Thymus (tissue), 11 donors: ENCODE results near the gene NSUN4. TPM values are rescaled to one million over a fixed set of nuclear protein-coding genes. Genes with fewer than 3 reads are reported as not detected.

Experiments used
- DNase-seq, 9 donors: peaks; one replicate each; pipeline ENCODE4 v3.0.0-alpha.2; 2013; ENCODE audit warnings: low spot score in 9 of 9, low read depth in 6 of 9, missing footprints in 1 of 9
- H3K27ac ChIP-seq, 2 donors: one replicate each; pipeline ENCODE4 v1.5.1; 2013; ENCODE audit warnings: control low read depth in 1 of 2, low read depth in 1 of 2, low read length in 1 of 2, mild to moderate bottlenecking in 1 of 2, moderate library complexity in 1 of 2
- H3K27me3 ChIP-seq, 2 donors: one replicate each; pipeline ENCODE4 v1.5.1; 2013; ENCODE audit warnings: low read length in 1 of 2; ENCODE audit not compliant: control insufficient read depth in 2 of 2, insufficient read depth in 1 of 2
- H3K36me3 ChIP-seq, 2 donors: one replicate each; pipeline ENCODE4 v1.5.1; 2013; ENCODE audit warnings: low read length in 1 of 2, mild to moderate bottlenecking in 1 of 2, moderate library complexity in 1 of 2; ENCODE audit not compliant: control insufficient read depth in 2 of 2, insufficient read depth in 2 of 2
- H3K4me1 ChIP-seq, 2 donors: one replicate each; pipeline ENCODE4 v1.5.1; 2013; ENCODE audit warnings: low read length in 2 of 2; ENCODE audit not compliant: control insufficient read depth in 2 of 2, insufficient read depth in 2 of 2
- H3K4me3 ChIP-seq, 2 donors: one replicate each; pipeline ENCODE4 v1.5.1; 2013; ENCODE audit warnings: low read length in 2 of 2, control low read depth in 1 of 2, mild to moderate bottlenecking in 1 of 2
- H3K9me3 ChIP-seq, 2 donors: one replicate each; pipeline ENCODE4 v1.5.1; 2013; ENCODE audit warnings: low read length in 1 of 2, mild to moderate bottlenecking in 1 of 2; ENCODE audit not compliant: control insufficient read depth in 2 of 2, insufficient read depth in 1 of 2
- WGBS: extraction: QIAGEN DNeasy Blood & Tissue Kit; methylation state at CpG from one replicate; pipeline ENCODE4 v1.1.7; 2013; 5-methylcytosine and 5-hydroxymethylcytosine counted together
- polyA plus RNA-seq: library from polyadenylated mRNA; stranded (reverse); fragments of 200-250 nt; gene quantifications from one replicate; pipeline ENCODE4 v1.2.3, GENCODE V29; 2013
- total RNA-seq: library from RNA; stranded (reverse); fragments of 120-200 nt; gene quantifications from one replicate; pipeline ENCODE4 v1.2.4, GENCODE V29; 2013
- donor health status: healthy.

The NSUN4 gene
- total and polyA plus RNA-seq, 2 donors, result 9.9 to 10.0 TPM

DNA sequence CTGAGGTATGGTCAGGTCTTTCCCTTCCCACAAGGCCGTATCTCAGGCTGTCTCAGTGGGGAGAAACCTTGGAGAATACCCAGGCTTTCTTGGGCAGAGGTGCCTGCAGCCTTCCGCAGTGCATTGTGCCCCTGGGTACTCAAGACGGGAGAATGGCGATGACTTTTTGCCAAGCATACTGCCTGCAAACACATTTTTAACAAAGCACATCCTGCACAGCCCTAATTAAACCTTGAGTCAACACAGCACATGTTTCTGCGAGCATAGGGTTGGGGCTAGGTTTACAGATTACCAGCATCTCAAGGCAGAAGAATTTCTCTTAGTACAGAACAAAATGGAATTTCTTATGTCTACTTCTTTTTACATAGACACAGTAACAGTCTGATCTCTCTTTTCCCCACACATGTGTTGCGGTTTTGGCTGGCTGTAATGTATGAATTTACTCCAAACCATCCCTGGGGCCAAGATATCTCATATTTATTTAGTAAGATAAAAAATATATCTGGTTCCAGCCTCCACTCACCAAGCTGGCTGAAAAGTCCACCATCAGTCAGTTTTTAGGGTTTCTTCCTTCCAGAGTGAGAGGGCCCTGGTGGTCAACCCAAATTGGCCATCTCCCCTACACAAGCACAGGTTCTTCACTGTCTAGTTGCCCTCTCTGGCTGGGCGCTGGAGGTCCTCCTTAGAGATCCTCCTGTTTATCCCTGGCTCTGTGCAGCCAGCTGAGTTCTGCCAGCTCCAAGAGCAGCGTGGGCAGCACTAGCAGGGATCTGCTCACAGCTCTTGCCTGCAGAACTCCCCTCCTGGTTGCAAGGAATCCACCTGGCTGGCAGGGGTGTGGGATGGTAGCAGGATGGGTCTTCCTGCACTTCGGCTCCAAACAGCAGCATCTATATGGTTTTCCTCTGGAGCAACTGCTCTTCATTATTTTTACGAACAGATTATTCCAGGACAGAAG is 56.1 kb downstream of the NSUN4 start:
- Histone ChIP-seq H3K4me1 (peaks cover 4 to 22% of the 10 kb centered on the region in 2 donors), H3K27ac (no peak overlapping the region), H3K27me3 (peaks cover 0 to 29% of the 10 kb centered on the region in 2 donors), H3K9me3 (peaks cover 4 to 18% of the 10 kb centered on the region in 2 donors), H3K36me3 (no peaks in the 10 kb centered on the region), H3K4me3 (no peak overlapping the region)
- 93% methylated on average over 10 of the region's 10 CpGs for WGBS
- no peak for DNase-seq

DNA sequence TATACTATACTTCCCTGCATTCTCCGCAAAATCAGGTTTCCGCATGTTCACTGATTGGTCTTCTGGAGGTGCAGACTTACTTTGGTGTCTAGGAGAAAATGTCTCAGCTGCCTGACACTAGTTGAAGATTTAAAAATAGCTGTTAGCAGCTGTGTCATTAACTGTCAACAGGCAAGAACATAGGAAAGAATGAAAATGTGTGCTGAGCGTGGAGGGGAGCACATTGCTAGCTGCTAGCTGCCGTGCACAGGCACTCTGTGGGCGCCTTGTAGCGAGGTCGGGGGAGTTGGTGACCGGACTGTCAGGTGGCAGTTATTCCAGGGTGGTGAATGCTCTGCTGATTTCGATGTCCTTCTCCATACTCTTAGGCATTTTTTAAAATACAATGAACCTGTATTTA is 58.7 kb downstream of the NSUN4 start:
- no peaks in the 10 kb centered on the region for H3K9me3 ChIP-seq
- peak overlapping the region in 1 of 2 donors; percentile 38 for H3K27ac ChIP-seq
- peak in 2 of 9 donors; percentile 11 to 50 for DNase-seq
- no peaks in the 10 kb centered on the region for H3K36me3 ChIP-seq
- H3K27me3 ChIP-seq, result peaks cover 0 to 17% of the 10 kb centered on the region in 2 donors
- no peak overlapping the region for H3K4me3 ChIP-seq
- peaks cover 4 to 22% of the 10 kb centered on the region in 2 donors for H3K4me1 ChIP-seq
- WGBS, result 37% methylated on average over 9 of the region's 9 CpGs

DNA sequence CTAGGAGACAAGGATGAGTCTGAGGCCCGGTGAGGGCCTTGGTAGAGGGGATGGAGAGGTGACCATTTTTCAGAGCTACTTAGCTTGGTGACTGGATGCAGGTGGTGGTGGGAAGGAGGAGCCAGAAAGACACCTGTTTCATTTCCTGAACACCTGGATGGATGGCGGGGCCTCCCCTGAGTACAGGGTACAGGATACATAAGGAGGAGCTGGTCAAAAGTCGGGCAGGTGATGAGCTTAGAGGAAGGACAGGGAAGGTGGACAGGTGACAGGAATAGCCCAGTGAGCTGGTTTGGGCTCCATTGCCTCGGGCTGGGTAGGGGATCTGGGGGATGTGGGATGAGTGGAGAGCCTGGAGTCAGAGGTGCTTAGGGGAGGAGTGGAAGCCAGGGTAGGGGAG is 59.8 kb downstream of the NSUN4 start:
- Histone ChIP-seq H3K4me1 (peaks cover 4 to 12% of the 10 kb centered on the region in 2 donors), H3K9me3 (no peaks in the 10 kb centered on the region), H3K4me3 (no peak overlapping the region), H3K27me3 (peaks cover 0 to 7% of the 10 kb centered on the region in 2 donors), H3K27ac (no peak overlapping the region), H3K36me3 (no peaks in the 10 kb centered on the region)
- no peak for DNase-seq
- 71% methylated on average over 4 of the region's 4 CpGs for WGBS

DNA sequence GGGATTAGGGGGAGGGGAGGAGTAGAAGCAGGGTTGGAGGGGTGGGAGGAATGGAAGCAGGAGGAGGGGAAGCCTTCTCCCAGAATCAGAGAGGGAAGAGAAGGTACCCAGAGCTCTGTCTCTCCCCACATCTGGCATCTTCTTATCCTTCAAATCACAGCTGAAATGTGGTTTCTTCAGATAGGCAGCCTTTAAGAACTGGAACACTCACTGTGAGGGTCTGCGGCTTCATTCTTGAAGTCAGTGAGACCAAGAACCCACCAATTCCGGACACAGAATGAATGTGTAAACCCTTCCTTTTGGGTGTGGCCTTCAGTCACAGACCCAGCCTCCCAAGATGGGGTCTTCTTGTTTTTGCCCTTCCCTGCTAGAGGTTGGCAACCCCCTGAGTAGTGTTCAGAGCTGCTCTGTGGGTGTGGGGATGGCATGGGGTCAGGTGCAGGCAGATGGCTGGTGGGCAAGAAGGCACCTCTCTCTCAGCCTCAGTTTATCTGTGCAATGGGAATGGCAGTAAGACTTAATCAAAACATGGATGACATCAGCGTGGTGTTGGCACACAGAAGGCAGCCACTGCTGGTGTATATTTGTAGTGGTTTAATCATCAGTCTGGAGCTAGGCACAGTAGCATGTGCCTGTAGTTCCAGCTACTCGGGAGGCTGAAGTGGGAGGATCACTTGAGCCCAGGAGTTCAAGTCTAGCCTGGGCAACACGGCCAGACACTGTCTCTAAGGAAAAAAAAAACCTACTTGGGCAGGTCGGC is 60.7 kb downstream of the NSUN4 start:
- WGBS, result 80% methylated on average over 6 of the region's 6 CpGs
- no peaks in the 10 kb centered on the region for H3K9me3 ChIP-seq
- H3K27ac ChIP-seq, result no peak overlapping the region
- H3K4me3 ChIP-seq, result no peak overlapping the region
- peaks cover 0 to 4% of the 10 kb centered on the region in 2 donors for H3K27me3 ChIP-seq
- DNase-seq, result no peak
- no peaks in the 10 kb centered on the region for H3K36me3 ChIP-seq
- peaks cover 4 to 11% of the 10 kb centered on the region in 2 donors for H3K4me1 ChIP-seq

DNA sequence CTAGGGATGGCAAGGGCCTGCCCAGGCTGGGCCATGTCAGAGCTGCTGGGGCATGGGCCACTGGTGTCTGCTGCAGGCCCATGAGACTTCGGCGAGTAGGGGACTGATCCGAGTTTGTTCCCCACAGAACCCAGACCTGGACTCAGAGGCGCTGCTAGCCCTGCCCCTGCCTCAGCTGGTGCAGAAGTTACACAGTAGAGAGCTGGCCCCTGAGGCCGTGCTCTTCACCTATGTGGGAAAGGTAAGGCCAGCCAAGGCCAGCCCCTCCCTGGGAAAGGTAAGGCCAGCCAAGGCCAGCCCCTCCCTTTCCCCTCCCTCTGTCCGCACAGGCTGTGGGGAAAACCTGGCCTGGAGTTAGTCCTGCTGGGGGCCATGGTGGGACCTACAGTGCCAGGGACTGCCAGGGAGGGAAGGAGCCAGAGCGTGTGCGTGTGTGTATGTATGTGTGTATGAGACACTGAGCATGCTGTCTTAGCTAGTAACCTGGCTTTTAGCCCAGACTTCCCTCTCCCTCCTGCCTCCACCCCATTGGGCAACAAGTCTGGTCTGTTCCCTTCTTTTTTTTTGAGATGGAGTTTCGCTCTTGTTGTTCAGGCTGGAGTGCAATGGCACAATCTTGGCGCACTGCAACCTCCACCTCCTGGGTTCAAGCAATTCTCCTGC is 61.5 kb downstream of the NSUN4 start:
- peaks cover 0 to 3% of the 10 kb centered on the region in 2 donors for H3K27me3 ChIP-seq
- H3K36me3 ChIP-seq, result no peaks in the 10 kb centered on the region
- H3K4me3 ChIP-seq, result no peak overlapping the region
- peaks cover 4 to 11% of the 10 kb centered on the region in 2 donors for H3K4me1 ChIP-seq
- no peak overlapping the region for H3K27ac ChIP-seq
- no peaks in the 10 kb centered on the region for H3K9me3 ChIP-seq
- no peak for DNase-seq
- WGBS, result 93% methylated on average over 10 of the region's 10 CpGs

DNA sequence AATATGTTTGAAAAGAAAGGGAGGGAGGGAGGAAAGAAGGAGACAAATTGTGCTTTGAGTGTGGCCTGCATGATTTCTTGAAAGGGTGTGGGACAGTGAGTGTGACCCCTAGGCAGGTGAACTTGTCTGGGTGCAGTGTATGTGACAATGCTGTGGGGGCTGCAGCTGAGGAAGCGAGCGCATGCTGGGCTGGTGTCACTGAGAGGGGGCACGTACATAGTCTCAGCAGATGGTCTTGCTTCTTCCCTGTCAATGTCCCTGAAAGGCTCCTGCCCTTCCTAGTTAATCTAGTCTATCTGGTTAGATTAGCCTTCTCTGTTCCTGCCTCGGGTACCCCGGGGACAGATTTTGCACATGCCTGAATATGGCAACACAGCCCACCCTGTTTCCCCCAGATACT is 63.3 kb downstream of the NSUN4 start:
- WGBS, result 95% methylated on average over 5 of the region's 5 CpGs
- Histone ChIP-seq H3K9me3 (no peaks in the 10 kb centered on the region), H3K4me1 (peaks cover 4 to 11% of the 10 kb centered on the region in 2 donors), H3K36me3 (peaks cover 0 to 7% of the 10 kb centered on the region in 2 donors), H3K27me3 (peaks cover 0 to 2% of the 10 kb centered on the region in 2 donors), H3K4me3 (no peak overlapping the region), H3K27ac (no peak overlapping the region)
- no peak for DNase-seq

DNA sequence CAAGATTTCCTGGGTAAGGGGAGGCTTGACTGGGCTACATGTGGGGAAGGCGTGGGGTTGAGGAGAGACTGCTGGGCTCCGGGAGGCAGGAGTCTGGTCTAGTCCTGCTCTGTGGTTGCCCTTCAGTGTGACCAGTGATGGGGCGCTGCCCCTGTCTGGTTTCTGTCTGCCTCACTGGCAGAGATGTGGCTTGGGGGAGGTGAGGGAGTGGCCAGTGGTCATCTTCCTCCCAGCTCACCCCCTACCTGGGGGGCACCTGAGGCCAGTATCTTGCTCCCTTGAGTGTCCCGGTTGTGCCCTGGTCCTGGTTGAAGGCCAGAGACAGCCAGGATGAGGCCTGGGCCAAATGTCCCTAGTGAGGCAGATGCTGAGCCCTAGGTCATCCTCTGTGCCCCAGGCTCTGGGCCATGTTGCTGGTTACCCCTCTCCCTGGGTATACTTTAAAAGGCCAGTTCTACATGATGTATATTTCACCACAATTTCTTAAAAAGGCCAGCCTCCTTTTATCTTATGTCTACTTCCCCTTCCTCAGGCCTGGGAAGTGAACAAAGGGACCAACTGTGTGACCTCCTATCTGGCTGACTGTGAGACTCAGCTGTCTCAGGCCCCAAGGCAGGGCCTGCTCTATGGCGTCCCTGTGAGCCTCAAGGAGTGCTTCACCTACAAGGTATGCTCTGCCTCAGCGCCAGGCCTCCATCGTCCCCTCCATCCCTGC is 64.0 kb downstream of the NSUN4 start:
- WGBS, result 96% methylated on average over 7 of the region's 7 CpGs
- H3K4me1 ChIP-seq, result peaks cover 4 to 11% of the 10 kb centered on the region in 2 donors
- DNase-seq, result no peak

DNA sequence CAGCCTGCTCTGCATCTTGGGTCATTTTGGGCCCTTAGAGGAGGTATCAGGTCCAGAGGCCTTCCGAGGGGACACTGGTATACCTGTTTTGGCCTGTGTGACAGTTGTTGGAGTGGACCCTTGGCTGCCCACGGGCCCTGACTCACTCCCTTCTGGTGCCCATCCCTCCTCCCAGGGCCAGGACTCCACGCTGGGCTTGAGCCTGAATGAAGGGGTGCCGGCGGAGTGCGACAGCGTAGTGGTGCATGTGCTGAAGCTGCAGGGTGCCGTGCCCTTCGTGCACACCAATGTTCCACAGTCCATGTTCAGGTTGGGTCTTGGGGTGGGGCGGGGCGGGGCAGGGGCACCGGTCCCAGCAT is 64.6 kb downstream of the NSUN4 start:
- H3K27me3 ChIP-seq, result peaks cover 0 to 2% of the 10 kb centered on the region in 2 donors
- 97% methylated on average over 12 of the region's 12 CpGs for WGBS
- DNase-seq, result no peak
- no peaks in the 10 kb centered on the region for H3K9me3 ChIP-seq
- peaks cover 0 to 8% of the 10 kb centered on the region in 2 donors for H3K36me3 ChIP-seq
- H3K4me3 ChIP-seq, result no peak overlapping the region
- no peak overlapping the region for H3K27ac ChIP-seq
- peaks cover 4 to 6% of the 10 kb centered on the region in 2 donors for H3K4me1 ChIP-seq

More for the DNA sequence above, 64.0 kb downstream of the NSUN4 start:
- Histone ChIP-seq H3K27ac (no peak overlapping the region), H3K36me3 (peaks cover 0 to 8% of the 10 kb centered on the region in 2 donors), H3K27me3 (peaks cover 0 to 2% of the 10 kb centered on the region in 2 donors), H3K4me3 (no peak overlapping the region), H3K9me3 (no peaks in the 10 kb centered on the region)
